AG04449 (cell line): ENCODE results near the gene HBB.

Experiments used
- CTCF ChIA-PET: fragments of 350-600 bp; formaldehyde crosslinking; extraction: SDS; loops from one replicate; lab custom pipeline; 2021; ENCODE audit warnings: antibody characterized with exemption; lab: Yijun Ruan, JAX
- POLR2A ChIA-PET: fragments of 400-600, 350-600 bp; formaldehyde crosslinking; extraction: SDS; loops from one replicate; lab custom pipeline; 2020; ENCODE audit warnings: antibody characterized with exemption, inconsistent platforms; lab: Yijun Ruan, JAX
- DNase-seq: peaks from one replicate; pipeline ENCODE4 v3.0.0-alpha.2; 2010; ENCODE audit warnings: low read depth, low spot score
- H3K4me3 ChIP-seq: 2 replicates; pipeline ENCODE4 v1.5.1; 2011; ENCODE audit warnings: low read depth, mild to moderate bottlenecking, control low read depth, low read length
- CTCF ChIP-seq: IDR thresholded peaks from one replicate; pipeline ENCODE4 v1.5.1; 2011; ENCODE audit warnings: mild to moderate bottlenecking, moderate library complexity, low read length, control low read depth, inconsistent platforms; ENCODE audit not compliant: insufficient read depth; ENCODE audit errors: missing control alignments

Gene HBB

GRCh38 chr11:5241458-5241857 is 14.6 kb upstream of the HBB start:
- no peak overlapping the region for H3K4me3 ChIP-seq
- no peak for TF ChIP-seq CTCF
- ChIA-PET POLR2A (no interaction called here), CTCF (interaction anchor here (0.9 kb wide), 1 partner anchor 31 kb away, joined by 3 read pairs; no protein-coding TSS in a partner anchor)
- DNase-seq, result no peak

DNA sequence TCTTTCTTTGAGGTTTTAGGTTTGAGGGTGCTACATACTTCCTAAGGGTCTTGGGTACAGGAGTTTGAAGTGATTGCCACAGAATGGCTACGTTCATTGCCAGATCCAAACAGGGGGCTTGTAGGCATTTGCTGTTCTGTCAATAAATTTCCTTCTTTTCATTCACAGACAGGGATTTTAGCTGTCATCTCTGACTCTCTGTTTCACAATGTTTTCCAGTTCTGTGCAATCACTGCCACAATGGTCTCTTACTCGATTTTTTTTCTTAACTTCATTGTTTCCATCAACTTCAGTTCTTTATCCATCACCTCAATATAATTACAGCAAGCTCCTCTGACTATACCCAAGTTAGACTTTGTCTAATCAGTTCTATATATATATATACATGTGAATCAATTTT is 13.6 kb upstream of the HBB start:
- CTCF ChIA-PET, result interaction anchor here (0.9 kb wide), 1 partner anchor 30 kb away, joined by 3 read pairs; no protein-coding TSS in a partner anchor
- POLR2A ChIA-PET, result no interaction called here

GRCh38 chr11:5240056-5240455 is 13.2 kb upstream of the HBB start:
- no peak for TF ChIP-seq CTCF
- POLR2A ChIA-PET, result no interaction called here
- CTCF ChIA-PET, result no interaction called here
- DNase-seq, result no peak
- no peak overlapping the region for H3K4me3 ChIP-seq

More for the DNA sequence above, 13.6 kb upstream of the HBB start:
- DNase-seq, result no peak
- no peak for TF ChIP-seq CTCF
- no peak overlapping the region for H3K4me3 ChIP-seq

- no peak for TF ChIP-seq CTCF
- ChIA-PET POLR2A (no interaction called here), CTCF (no interaction called here)
- H3K4me3 ChIP-seq, result no peak overlapping the region
- no peak for DNase-seq
Measured at GRCh38 chr11:5239046-5239445, 12.2 kb upstream of the HBB start.

GRCh38 chr11:5238486-5238885 is 11.6 kb upstream of the HBB start:
- H3K4me3 ChIP-seq, result no peak overlapping the region
- DNase-seq, result no peak
- ChIA-PET CTCF (no interaction called here), POLR2A (no interaction called here)
- TF ChIP-seq CTCF, result no peak

GRCh38 chr11:5237420-5237819 is 10.5 kb upstream of the HBB start:
- no peak for DNase-seq
- ChIA-PET POLR2A (no interaction called here), CTCF (no interaction called here)
- TF ChIP-seq CTCF, result no peak
- no peak overlapping the region for H3K4me3 ChIP-seq
